HG02884 (cell line): ENCODE measurements around the gene SCN2B.
"Not testable (repeated sequence)": the region's sequence is repeated elsewhere in the genome, so short reads cannot be mapped to it uniquely, and the experiment has no call there.

Experiments used
- ATAC-seq: cut with Tn5 transposase; IDR thresholded peaks from one replicate; pipeline ENCODE4 v1.9.1; 2021; ENCODE audit warnings: mild to moderate bottlenecking, moderate library complexity; ENCODE audit not compliant: unreplicated experiment

Gene SCN2B

GRCh38 chr11:118207079-118207478, 30.6 kb upstream of the SCN2B start:
- ATAC-seq = no peak

GRCh38 chr11:118206391-118207031, 30.1 kb upstream of the SCN2B start:
- ATAC-seq = no peak

GRCh38 chr11:118205606-118206378, 29.4 kb upstream of the SCN2B start:
- ATAC-seq = no peak

- ATAC-seq = no peak
Measured at GRCh38 chr11:118202599-118203422, 26.4 kb upstream of the SCN2B start.

- ATAC-seq = no peak
Measured at GRCh38 chr11:118201966-118202365, 25.5 kb upstream of the SCN2B start.

- ATAC-seq = no peak
Measured at GRCh38 chr11:118200901-118201680, 24.7 kb upstream of the SCN2B start.

- no peak for ATAC-seq
Measured at GRCh38 chr11:118200497-118200896, 24.1 kb upstream of the SCN2B start.

GRCh38 chr11:118199135-118199534, 22.7 kb upstream of the SCN2B start:
- no peak for ATAC-seq

- no peak for ATAC-seq
Measured at GRCh38 chr11:118198370-118198769, 21.9 kb upstream of the SCN2B start.

- ATAC-seq = no peak
Measured at GRCh38 chr11:118194835-118195627, 18.6 kb upstream of the SCN2B start.

GRCh38 chr11:118193910-118194566, 17.6 kb upstream of the SCN2B start:
- no peak for ATAC-seq

- ATAC-seq = not testable (repeated sequence)
Measured at GRCh38 chr11:118192817-118193216, 16.4 kb upstream of the SCN2B start.

GRCh38 chr11:118190942-118191506, 14.6 kb upstream of the SCN2B start:
- ATAC-seq = not testable (repeated sequence)

GRCh38 chr11:118186346-118187107, 10.1 kb upstream of the SCN2B start:
- no peak for ATAC-seq

- no peak for ATAC-seq
Measured at GRCh38 chr11:118184784-118185579, 8.5 kb upstream of the SCN2B start.

- ATAC-seq = not testable (repeated sequence)
Measured at GRCh38 chr11:118183691-118184090, 7.3 kb upstream of the SCN2B start.

GRCh38 chr11:118180300-118180703, 3.9 kb upstream of the SCN2B start:
- no peak for ATAC-seq

GRCh38 chr11:118176778-118177134, 317 bp upstream of the SCN2B start:
- no peak for ATAC-seq
